Mammary epithelial cell (primary cell): ENCODE data around the gene KRTAP5-7.

ENCODE experiments used
- EZH2 ChIP-seq: IDR thresholded peaks from 2 replicates; pipeline ENCODE4 v1.6.1; 2012; ENCODE audit warnings: low read length, inconsistent platforms, borderline replicate concordance
- TF ChIP-seq, protein P1 (sequence below), 2 donors: IDR thresholded peaks in 1 of 2; conservative IDR thresholded peaks in 1 of 2; 2 replicates each; pipeline ENCODE4 v1.5.1; 2011 to 2012; ENCODE audit warnings: inconsistent platforms in 2 of 2, low read length in 2 of 2, mild to moderate bottlenecking in 2 of 2, control low read depth in 1 of 2, low read depth in 1 of 2; ENCODE audit not compliant: insufficient read depth in 1 of 2; ENCODE audit errors: extremely low read depth in 1 of 2

DNA sequence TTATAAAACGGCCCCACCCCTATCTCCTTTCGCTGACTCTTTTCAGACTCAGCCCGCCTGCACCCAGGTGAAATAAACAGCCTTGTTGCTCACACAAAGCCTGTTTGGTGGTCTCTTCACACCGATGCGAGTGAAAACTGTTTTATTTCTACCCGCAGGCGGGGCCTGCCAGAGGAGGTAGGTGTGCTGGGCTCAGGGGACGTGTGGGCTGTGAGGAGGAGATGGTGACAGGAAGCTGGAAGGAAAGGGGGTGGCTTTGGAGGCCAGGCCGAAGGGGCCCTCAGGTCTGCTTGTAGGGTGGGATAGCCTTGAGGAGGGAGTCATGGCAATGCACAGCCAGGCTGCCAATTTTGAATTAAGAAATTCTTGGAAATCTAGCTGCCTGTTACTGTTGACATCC lies 21.3 kb upstream of the KRTAP5-7 start:
- TF ChIP-seq, protein P1, sequence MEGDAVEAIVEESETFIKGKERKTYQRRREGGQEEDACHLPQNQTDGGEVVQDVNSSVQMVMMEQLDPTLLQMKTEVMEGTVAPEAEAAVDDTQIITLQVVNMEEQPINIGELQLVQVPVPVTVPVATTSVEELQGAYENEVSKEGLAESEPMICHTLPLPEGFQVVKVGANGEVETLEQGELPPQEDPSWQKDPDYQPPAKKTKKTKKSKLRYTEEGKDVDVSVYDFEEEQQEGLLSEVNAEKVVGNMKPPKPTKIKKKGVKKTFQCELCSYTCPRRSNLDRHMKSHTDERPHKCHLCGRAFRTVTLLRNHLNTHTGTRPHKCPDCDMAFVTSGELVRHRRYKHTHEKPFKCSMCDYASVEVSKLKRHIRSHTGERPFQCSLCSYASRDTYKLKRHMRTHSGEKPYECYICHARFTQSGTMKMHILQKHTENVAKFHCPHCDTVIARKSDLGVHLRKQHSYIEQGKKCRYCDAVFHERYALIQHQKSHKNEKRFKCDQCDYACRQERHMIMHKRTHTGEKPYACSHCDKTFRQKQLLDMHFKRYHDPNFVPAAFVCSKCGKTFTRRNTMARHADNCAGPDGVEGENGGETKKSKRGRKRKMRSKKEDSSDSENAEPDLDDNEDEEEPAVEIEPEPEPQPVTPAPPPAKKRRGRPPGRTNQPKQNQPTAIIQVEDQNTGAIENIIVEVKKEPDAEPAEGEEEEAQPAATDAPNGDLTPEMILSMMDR (conservative IDR thresholded peaks at IDR 0.05 in 1 of 2, IDR thresholded peaks at IDR 0.05 in 1 of 2; ENCODE audit: extremely low read depth in 1 of 2, insufficient read depth in 1 of 2, low read depth in 1 of 2, low read length in 2 of 2) = no peak
- TF ChIP-seq EZH2 = no peak
